GM12878 (cell line): ENCODE measurements around the gene CDYL2. TPM values are rescaled to one million over a fixed set of nuclear protein-coding genes. Genes with fewer than 3 reads are reported as not detected.

Source experiments
- ATAC-seq: fragments of 200-7000 bp; cut with Tn5 transposase; 3 replicates; pipeline ENCODE4 v1.9.1; 2020; ENCODE audit warnings: mild to moderate bottlenecking, moderate library complexity
- BruUV-seq: library from RNA; stranded (reverse); fragments of 400-500 nt; replicated peaks from 2 replicates; lab custom pipeline; 2021; lab: Mats Ljungman, UMichigan
- CTCF ChIA-PET: fragments of 300-600 bp; sonication (Branson Sonifier 250); formaldehyde crosslinking; extraction: SDS; loops from one replicate; lab custom pipeline; 2021; ENCODE audit warnings: inconsistent platforms; lab: Yijun Ruan, JAX
- POLR2A ChIA-PET: fragments of 350-600 bp; formaldehyde crosslinking; extraction: SDS; loops from one replicate; lab custom pipeline; 2021; ENCODE audit warnings: inconsistent platforms; lab: Charles Lee
- RAD21 ChIA-PET: fragments of 300-600 bp; sonication (Branson Sonifier 250); formaldehyde crosslinking; loops from one replicate; lab custom pipeline; 2023; ENCODE audit warnings: antibody characterized with exemption; ENCODE audit not compliant: unreplicated experiment; lab: Charles Lee
- SMC1A ChIA-PET: fragments of 300-600 bp; sonication (Branson Sonifier 250); formaldehyde crosslinking; loops from one replicate; lab custom pipeline; 2023; ENCODE audit not compliant: unreplicated experiment, uncharacterized antibody; lab: Charles Lee
- DNase-seq: peaks from one replicate; pipeline ENCODE4 v3.0.0-alpha.2; 2011; ENCODE audit warnings: low read depth, low spot score
- FAIRE-seq: peaks from 3 replicates; lab custom pipeline; 2011; peaks lifted over from hg19 to GRCh38; lab: Jason Lieb, UNC
- H2AFZ ChIP-seq: 2 replicates; pipeline ENCODE4 v1.6.0; 2011; ENCODE audit warnings: low read depth, low read length, control low read depth; ENCODE audit not compliant: control insufficient read depth
- H3K27ac ChIP-seq: 2 replicates; pipeline ENCODE4 v1.5.1; 2011; ENCODE audit warnings: control low read depth; ENCODE audit not compliant: control insufficient read depth, insufficient read depth
- H3K27me3 ChIP-seq, 2 experiments: replicated peaks in 1 of 2; 2 replicates each; pipeline versions ENCODE4 v1.6.0 to v1.6.1; 2011; ENCODE audit warnings: low read length in 1 of 2; ENCODE audit not compliant: control insufficient read depth in 2 of 2, insufficient read depth in 2 of 2
- H3K36me3 ChIP-seq, 2 experiments: 2 replicates each; pipeline ENCODE4 v1.5.1; 2011; ENCODE audit warnings: low read length in 1 of 2; ENCODE audit not compliant: control insufficient read depth in 2 of 2, insufficient read depth in 2 of 2
- H3K4me1 ChIP-seq: 2 replicates; pipeline ENCODE4 v1.6.1; 2011; ENCODE audit warnings: mild to moderate bottlenecking, low read length, moderate library complexity, mixed read lengths; ENCODE audit not compliant: control insufficient read depth, insufficient read depth
- H3K4me2 ChIP-seq: 2 replicates; pipeline ENCODE4 v1.6.0; 2011; ENCODE audit warnings: control low read depth; ENCODE audit not compliant: control insufficient read depth, insufficient read depth
- H3K4me3 ChIP-seq: fragments of 200-600 bp; sonication (generic); 2 replicates; pipeline ENCODE4 v1.5.1; 2016
- H3K79me2 ChIP-seq: 2 replicates; pipeline ENCODE4 v1.6.0; 2011; ENCODE audit warnings: low read length; ENCODE audit not compliant: control insufficient read depth, insufficient read depth
- H3K9ac ChIP-seq: 2 replicates; pipeline ENCODE4 v1.8.0; 2011; ENCODE audit warnings: low read length, control low read depth, mixed read lengths; ENCODE audit not compliant: control insufficient read depth, insufficient read depth
- H3K9me3 ChIP-seq: replicated peaks from 3 replicates; pipeline ENCODE4 v1.5.1; 2011; ENCODE audit warnings: mild to moderate bottlenecking, low read length; ENCODE audit not compliant: control insufficient read depth, insufficient read depth
- H4K20me1 ChIP-seq: 2 replicates; pipeline ENCODE4 v1.6.0; 2011; ENCODE audit not compliant: control insufficient read depth, insufficient read depth
- BHLHE40 ChIP-seq, 2 experiments: fragments of 450-650 bp in 1 of 2; IDR thresholded peaks; 2 replicates each; pipeline ENCODE4 v1.6.1; 2011 to 2017; ENCODE audit warnings: low read depth in 2 of 2, borderline replicate concordance in 1 of 2, improper control_type of control experiment in 1 of 2, low read length in 1 of 2, mild to moderate bottlenecking in 1 of 2
- CBFB ChIP-seq: IDR thresholded peaks from 2 replicates; pipeline ENCODE4 v1.6.1; 2016; ENCODE audit warnings: antibody characterized with exemption, low read depth
- CREB1 ChIP-seq: IDR thresholded peaks from 2 replicates; pipeline ENCODE4 v1.6.1; 2012; ENCODE audit warnings: low read depth, mild to moderate bottlenecking, inconsistent platforms
- CREM ChIP-seq: IDR thresholded peaks from 2 replicates; pipeline ENCODE4 v1.6.1; 2014; ENCODE audit warnings: antibody characterized with exemption, low read depth
- EGR1 ChIP-seq, 2 experiments: IDR thresholded peaks; 1 replicate in 1 of 2; 2 replicates in 1 of 2; pipeline ENCODE4 v1.6.1; 2011 to 2012; ENCODE audit warnings: low read depth in 2 of 2, low read length in 2 of 2, borderline replicate concordance in 1 of 2, mild to moderate bottlenecking in 1 of 2, moderate library complexity in 1 of 2
- EP300 ChIP-seq, 2 experiments: fragments of 150-350 bp in 1 of 2; IDR thresholded peaks; 2 replicates each; pipeline ENCODE4 v1.6.1; 2011 to 2012; ENCODE audit warnings: low read depth in 2 of 2, low read length in 2 of 2, borderline replicate concordance in 1 of 2, improper control_type of control experiment in 1 of 2, inconsistent platforms in 1 of 2; ENCODE audit not compliant: control insufficient read depth in 1 of 2
- MEF2B ChIP-seq: fragments of 450-650 bp; IDR thresholded peaks from 2 replicates; pipeline ENCODE4 v1.6.1; 2018; ENCODE audit warnings: mild to moderate bottlenecking, moderate library complexity; ENCODE audit not compliant: partially characterized antibody, poor library complexity, severe bottlenecking
- NFIC ChIP-seq: IDR thresholded peaks from 2 replicates; pipeline ENCODE4 v1.6.1; 2012; ENCODE audit warnings: low read depth, mild to moderate bottlenecking, inconsistent platforms, low read length, moderate library complexity
- RUNX3 ChIP-seq: IDR thresholded peaks from 2 replicates; pipeline ENCODE4 v1.6.1; 2012; ENCODE audit warnings: low read length, inconsistent platforms
- TCF3 ChIP-seq: IDR thresholded peaks from 2 replicates; pipeline ENCODE4 v1.6.1; 2012; ENCODE audit warnings: low read depth, mild to moderate bottlenecking, low read length, borderline replicate concordance; ENCODE audit not compliant: insufficient read depth
- TCF7 ChIP-seq: IDR thresholded peaks from 2 replicates; pipeline ENCODE4 v1.6.1; 2014; ENCODE audit warnings: antibody characterized with exemption, borderline replicate concordance
- WGBS: methylation state at CpG from one replicate; pipeline ENCODE4 v1.1.6; 2016; ENCODE audit warnings: low lambda C conversion rate; ENCODE audit not compliant: insufficient replicate concordance, insufficient coverage; ENCODE audit errors: missing lambda C conversion rate; 5-methylcytosine and 5-hydroxymethylcytosine counted together
- in situ Hi-C: fragments of 300-500 bp; cut with MboI; formaldehyde crosslinking; loops from 9 replicates; pipeline ENCODE4 v1.14.3; 2018; ENCODE audit warnings: mixed read lengths
- intact Hi-C: fragments of 100-400 bp; cut with micrococcal nuclease; formaldehyde crosslinking; loops from one replicate; pipeline ENCODE4 v1.14.2; 2022; ENCODE audit not compliant: unreplicated experiment
- polyA plus RNA-seq, 11 experiments: library from polyadenylated mRNA; depleted of rRNA in 4 of 11; unstranded in 6 of 11; stranded (reverse) in 5 of 11; fragments of >200 nt; fragmentation: Nextera tagmentation in 4 of 11; fragmentation: Illumina TruSeq in 1 of 11; extraction: Ambion mirVana in 4 of 11; extraction: Trizol in 1 of 11; gene quantifications; 1 replicate in 1 of 11; 2 replicates in 10 of 11; pipeline versions ENCODE4 v1.2.1 to v1.2.3, GENCODE V29; 2011 to 2016; ENCODE audit warnings: inconsistent platforms in 2 of 11, missing spikeins in 2 of 11, low read depth in 1 of 11
- total RNA-seq, 4 experiments: library from RNA; depleted of rRNA in 3 of 4; stranded (reverse); fragments of >200 nt in 3 of 4; fragmentation: Illumina TruSeq in 1 of 4; extraction: Trizol in 1 of 4; gene quantifications; 2 replicates each; pipeline versions ENCODE4 v1.2.1 to v1.2.3, GENCODE V29; 2013 to 2021

The CDYL2 gene
- total and polyA plus RNA-seq, 10 of the 15 experiments (the other 5 are each of a cell fraction or from before 2014, with no cell fraction given): 0.27 to 22.9 (median 3.9) TPM

- ATAC-seq: no peak
- RAD21 ChIA-PET: no interaction called here
- WGBS: 33% methylated on average over 4 of the region's 4 CpGs
- no peaks in the 10 kb centered on the region for H3K9me3 ChIP-seq
- in situ Hi-C loops: loop anchor here (10.0 kb wide), 1 partner anchor 59 kb away; no protein-coding TSS in a partner anchor
- H3K79me2 ChIP-seq: no peaks in the 10 kb centered on the region
- no peak for DNase-seq
- FAIRE-seq: peak; percentile 59
- no peaks in the 10 kb centered on the region for H3K36me3 ChIP-seq
- POLR2A ChIA-PET: no interaction called here
- CTCF ChIA-PET: interaction anchor here (0.8 kb wide), 1 partner anchor 27 kb away, joined by 4 read pairs; no protein-coding TSS in a partner anchor
- H2AFZ ChIP-seq: no peak overlapping the region
- no peaks in the 10 kb centered on the region for H4K20me1 ChIP-seq
- no TSS peak for BruUV-seq
- H3K4me2 ChIP-seq: no peak overlapping the region
- no peak overlapping the region for H3K27ac ChIP-seq
- intact Hi-C loops: no loop called here
- peaks cover 22% of the 10 kb centered on the region for H3K4me1 ChIP-seq
- no peak for TF ChIP-seq EP300 (IDR thresholded peaks at IDR 0.05; ENCODE audit: borderline replicate concordance in 1 of 2, control insufficient read depth in 1 of 2, low read depth in 2 of 2, low read length in 2 of 2)
- TF ChIP-seq CREM: peak; percentile 50; the same call in 1 of the 2 replicates
- no peak for TF ChIP-seq TCF3
- TF ChIP-seq CBFB: 0 out of 2 replicates have a peak, but pooled peaks have one; percentile 36
- TF ChIP-seq EGR1 (IDR thresholded peaks at IDR 0.05; ENCODE audit: borderline replicate concordance in 1 of 2, low read depth in 2 of 2, low read length in 2 of 2): peak in 1 of 2 experiments; percentile 46; a peak in 1 of 3 replicates
- no peak for TF ChIP-seq BHLHE40 (IDR thresholded peaks at IDR 0.05; ENCODE audit: borderline replicate concordance in 1 of 2, low read depth in 2 of 2, low read length in 1 of 2)
- TF ChIP-seq TCF7: 0 out of 2 replicates have a peak, but pooled peaks have one; percentile 36
- TF ChIP-seq CREB1: peak; percentile 25; the same call in 1 of the 2 replicates
- no peak for TF ChIP-seq MEF2B
- TF ChIP-seq RUNX3: peak; percentile 92
- peak; percentile 34; the same call in 1 of the 2 replicates for TF ChIP-seq NFIC
- H3K9ac ChIP-seq: no peak overlapping the region
- H3K27me3 ChIP-seq: no peaks in the 10 kb centered on the region
- SMC1A ChIA-PET: interaction anchor here (0.7 kb wide), 1 partner anchor 28 kb away, joined by 3 read pairs; no protein-coding TSS in a partner anchor
- no peak overlapping the region for H3K4me3 ChIP-seq
Observed at GRCh38 chr16:80693553-80693952, 110.8 kb downstream of the CDYL2 start.
